Fibroblast of gingiva (primary cell): ENCODE results near the gene CERS5.
"Not testable (repeated sequence)": the region's sequence is repeated elsewhere in the genome, so short reads cannot be mapped to it uniquely, and the experiment has no call there.

Source experiments
- DNase-seq: peaks from one replicate; pipeline ENCODE4 v3.0.0-alpha.2; 2011; ENCODE audit warnings: low read depth

Gene CERS5

GRCh38 chr12:50103767-50104321 lies 63.3 kb downstream of the CERS5 start, which contains the start of gene GPD1:
GPD1 (plus strand) TSS chr12:50104008; CDS start chr12:50104051, 43 bp downstream.
- peak; percentile 12 for DNase-seq

- DNase-seq: no peak
Measured at GRCh38 chr12:50103351-50103750, 63.8 kb downstream of the CERS5 start.

- DNase-seq: peak; percentile 23
Measured at GRCh38 chr12:50102646-50103309, 64.4 kb downstream of the CERS5 start.

GRCh38 chr12:50102131-50102531 lies 65.0 kb downstream of the CERS5 start:
- DNase-seq: no peak

DNA sequence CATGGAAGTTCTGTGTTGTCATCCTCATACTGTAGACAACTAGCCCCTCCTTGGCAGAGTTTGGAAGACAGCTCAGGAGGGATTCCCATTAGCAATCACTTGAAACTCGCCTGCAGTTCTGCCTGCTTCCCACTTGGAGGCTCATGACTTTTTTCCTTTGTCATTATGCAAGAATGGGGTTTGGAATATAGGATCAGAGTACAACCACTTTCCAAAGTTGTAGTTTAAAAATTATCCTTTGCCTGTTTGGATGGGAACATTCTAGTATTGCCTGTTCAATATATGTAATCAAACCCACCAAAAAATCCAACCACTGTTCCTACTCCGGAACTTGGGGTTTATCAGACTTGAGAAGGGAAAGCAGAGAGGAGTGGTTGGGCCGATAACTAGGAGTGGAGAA lies 65.5 kb downstream of the CERS5 start:
- peak; percentile 58 for DNase-seq

- DNase-seq: no peak
Measured at GRCh38 chr12:50100561-50100960, 66.6 kb downstream of the CERS5 start.

DNA sequence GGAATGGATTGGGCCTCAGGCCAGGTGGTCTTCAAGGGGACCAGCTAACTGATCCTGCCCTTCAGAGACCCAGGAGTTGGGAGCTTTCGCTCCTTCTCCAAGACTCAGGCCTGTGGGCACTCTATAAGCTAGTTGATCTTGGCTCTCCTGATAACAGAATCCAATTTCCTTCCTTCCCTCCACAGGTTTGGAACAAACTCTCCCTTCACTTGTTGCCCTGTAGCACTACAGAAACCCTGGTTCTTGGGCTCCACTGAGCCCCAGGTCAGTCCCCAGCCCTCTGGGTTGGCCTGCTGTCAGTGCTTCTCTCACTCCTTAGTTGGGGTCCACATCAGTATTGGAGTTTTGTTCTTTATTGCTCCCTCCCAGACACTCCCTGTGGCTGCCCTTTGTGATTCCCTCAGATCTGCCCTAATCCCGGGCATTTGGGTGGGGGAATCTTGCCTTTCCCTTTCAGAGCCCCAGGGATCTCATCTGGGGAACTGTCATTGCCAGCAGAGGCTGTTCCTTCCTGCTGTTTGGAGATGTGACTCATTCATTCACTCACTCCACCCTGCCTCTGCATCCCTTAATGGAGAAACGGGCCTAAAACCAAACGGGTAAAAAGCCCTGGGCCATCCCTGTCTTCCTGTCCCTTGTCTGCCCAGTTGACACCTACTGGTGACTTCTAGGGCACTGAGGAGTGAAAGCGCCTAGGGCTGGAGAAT lies 67.7 kb downstream of the CERS5 start:
- peak; percentile 21 for DNase-seq

GRCh38 chr12:50097952-50098351 lies 69.2 kb downstream of the CERS5 start:
- no peak for DNase-seq

GRCh38 chr12:50090391-50090790 lies 76.8 kb downstream of the CERS5 start:
- DNase-seq: no peak

DNA sequence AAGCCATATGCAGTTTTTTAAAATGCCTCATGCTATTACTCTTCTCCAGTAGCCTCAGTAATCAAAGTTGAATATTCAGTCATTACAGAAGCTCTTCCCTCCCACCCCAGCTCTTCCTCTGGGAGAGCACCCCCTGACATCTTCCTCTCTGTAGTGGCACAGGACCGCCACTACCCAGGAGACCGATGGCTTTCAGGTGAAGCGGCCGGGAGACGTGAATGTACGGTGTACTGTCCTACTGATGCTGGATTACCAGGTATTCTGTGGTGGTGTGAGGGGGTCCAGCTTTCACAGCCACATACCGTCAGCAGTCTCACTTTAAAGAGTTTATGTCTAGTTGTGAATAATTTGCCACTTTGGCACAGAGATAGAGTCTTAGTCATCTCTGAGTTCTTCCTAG lies 77.4 kb downstream of the CERS5 start:
- no peak for DNase-seq

GRCh38 chr12:50088577-50089335 lies 78.4 kb downstream of the CERS5 start:
- peak; percentile 31 for DNase-seq

GRCh38 chr12:50087995-50088394 lies 79.2 kb downstream of the CERS5 start:
- DNase-seq: peak; percentile 58

DNA sequence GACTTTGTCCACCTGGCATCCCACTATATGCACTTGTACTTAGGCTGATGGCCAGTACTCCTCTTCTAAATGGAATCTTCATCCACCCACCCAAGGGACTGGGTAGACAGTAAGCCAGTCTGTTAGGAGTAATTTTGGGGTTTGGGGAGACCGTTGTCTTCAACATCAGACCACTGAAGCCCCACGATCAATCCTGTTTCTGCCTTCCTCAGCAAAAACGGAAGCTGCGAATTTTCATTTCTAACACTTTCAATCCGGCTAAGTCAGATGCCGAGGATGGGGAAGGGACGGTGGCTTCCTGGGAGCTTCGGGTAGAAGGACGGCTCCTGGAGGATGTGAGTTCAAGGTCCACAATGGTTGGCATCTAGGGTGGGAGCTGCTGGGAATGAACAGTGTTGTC lies 80.0 kb downstream of the CERS5 start:
- DNase-seq: no peak

DNA sequence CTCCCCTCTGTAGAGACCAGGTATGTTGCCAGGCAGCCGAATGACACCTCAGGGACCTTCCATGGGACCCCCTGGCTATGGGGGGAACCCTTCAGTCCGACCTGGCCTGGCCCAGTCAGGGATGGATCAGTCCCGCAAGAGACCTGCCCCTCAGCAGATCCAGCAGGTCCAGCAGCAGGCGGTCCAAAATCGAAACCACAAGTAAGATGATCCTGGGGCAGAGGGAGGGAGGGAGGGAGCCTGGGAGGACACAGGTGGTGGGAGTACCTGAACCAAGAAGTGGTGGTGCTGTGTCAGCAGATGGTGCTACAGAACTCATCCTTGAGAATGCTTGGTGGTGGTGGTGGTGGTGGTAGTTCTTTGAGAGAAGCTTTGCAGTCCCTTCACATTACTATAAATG lies 81.0 kb downstream of the CERS5 start:
- DNase-seq: no peak

GRCh38 chr12:50085615-50086072 lies 81.5 kb downstream of the CERS5 start:
- DNase-seq: no peak

GRCh38 chr12:50084775-50085614 lies 82.2 kb downstream of the CERS5 start, which contains the start of gene SMARCD1:
SMARCD1 (plus strand) TSS chr12:50085342; CDS start chr12:50085370, 28 bp downstream.
- DNase-seq: peak; percentile 90

DNA sequence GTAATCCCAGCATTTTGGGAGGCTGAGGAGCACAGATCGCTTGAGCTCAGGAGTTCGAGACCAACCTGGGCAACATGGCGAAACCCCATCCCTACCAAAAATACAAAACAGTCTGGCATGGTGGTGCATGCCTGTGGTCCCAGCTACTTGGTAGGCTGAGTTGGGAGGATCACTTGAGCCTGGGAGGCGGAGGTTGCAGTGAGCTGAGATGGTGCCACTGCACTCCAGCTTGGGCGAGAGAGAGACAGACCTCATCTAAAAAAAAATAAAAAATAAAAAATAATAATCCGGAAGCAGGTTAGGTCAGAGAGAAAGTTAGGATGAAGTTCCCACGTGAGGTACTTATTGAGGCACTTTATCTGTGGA lies 82.8 kb downstream of the CERS5 start:
- DNase-seq: not testable (repeated sequence)

GRCh38 chr12:50083301-50083700 lies 83.9 kb downstream of the CERS5 start:
- DNase-seq: no peak

GRCh38 chr12:50082644-50083043 lies 84.5 kb downstream of the CERS5 start:
- DNase-seq: no peak

GRCh38 chr12:50081096-50081808 lies 85.9 kb downstream of the CERS5 start:
- no peak for DNase-seq

DNA sequence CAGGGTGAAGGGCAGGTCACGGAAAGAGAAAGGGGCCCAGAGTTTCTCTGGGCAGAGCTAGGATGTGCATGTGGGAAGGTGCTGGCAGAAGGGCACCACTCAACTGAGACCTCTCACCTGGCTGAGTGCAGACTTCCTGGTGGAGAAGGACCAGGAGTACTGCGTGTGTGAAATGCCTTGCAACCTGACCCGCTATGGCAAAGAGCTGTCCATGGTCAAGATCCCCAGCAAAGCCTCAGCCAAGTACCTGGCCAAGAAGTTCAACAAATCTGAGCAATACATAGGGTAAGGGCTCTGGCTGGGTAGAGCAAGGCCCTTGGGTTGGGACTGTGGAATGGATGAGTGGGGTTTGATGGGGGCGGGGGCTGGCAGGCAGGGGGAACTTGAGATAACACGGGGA lies 87.4 kb downstream of the CERS5 start:
- no peak for DNase-seq
